Kidney (tissue), 14 donors: ENCODE data around the gene ARL14. TPM values are rescaled to one million over a fixed set of nuclear protein-coding genes. Genes with fewer than 3 reads are reported as not detected.

Experiments
- DNase-seq, 5 donors: peaks; one replicate each; pipeline ENCODE4 v3.0.0-alpha.2; 2013 to 2020
- FAIRE-seq: peaks from 2 replicates; lab custom pipeline; 2012; peaks lifted over from hg19 to GRCh38; lab: Jason Lieb, UNC
- H3K27ac ChIP-seq, 2 donors: one replicate each; pipeline ENCODE4 v1.7.0; 2013; ENCODE audit warnings: low read depth in 2 of 2, low read length in 2 of 2, inconsistent platforms in 1 of 2
- H3K27me3 ChIP-seq: one replicate; pipeline ENCODE4 v1.7.1; 2013; ENCODE audit warnings: low read length, inconsistent platforms; ENCODE audit not compliant: control insufficient read depth, insufficient read depth
- H3K36me3 ChIP-seq, 3 donors: one replicate each; pipeline versions ENCODE4 v1.7.0 to v1.7.1; 2013; ENCODE audit warnings: low read length in 3 of 3, control low read depth in 1 of 3, inconsistent platforms in 1 of 3; ENCODE audit not compliant: insufficient read depth in 3 of 3, control insufficient read depth in 2 of 3
- H3K4me1 ChIP-seq, 3 donors: one replicate each; pipeline versions ENCODE4 v1.7.0 to v1.7.1; 2013; ENCODE audit warnings: low read length in 3 of 3, inconsistent platforms in 1 of 3, low read depth in 1 of 3; ENCODE audit not compliant: control insufficient read depth in 2 of 3, insufficient read depth in 2 of 3
- H3K4me3 ChIP-seq, 3 donors: one replicate each; pipeline versions ENCODE4 v1.7.0 to v1.8.1; 2013; ENCODE audit warnings: low read length in 3 of 3, control low read depth in 1 of 3, inconsistent platforms in 1 of 3
- H3K9ac ChIP-seq, 3 donors: one replicate each; pipeline versions ENCODE4 v1.7.0 to v1.7.1; 2013; ENCODE audit warnings: low read length in 3 of 3, control low read depth in 1 of 3, inconsistent platforms in 1 of 3
- H3K9me3 ChIP-seq, 3 donors: one replicate each; pipeline versions ENCODE4 v1.7.0 to v1.7.1; 2013; ENCODE audit warnings: low read length in 3 of 3, control low read depth in 1 of 3, inconsistent platforms in 1 of 3; ENCODE audit not compliant: control insufficient read depth in 2 of 3, insufficient read depth in 1 of 3
- CTCF ChIP-seq: IDR thresholded peaks from 3 replicates; pipeline ENCODE4 v1.5.1; 2012; ENCODE audit warnings: mild to moderate bottlenecking, moderate library complexity, borderline replicate concordance; ENCODE audit not compliant: insufficient read depth; ENCODE audit errors: extremely low read depth
- intact Hi-C: fragments of 100-400 bp; cut with DNase I; formaldehyde crosslinking; loops from one replicate; pipeline ENCODE4 v1.11.1; 2022
- polyA plus RNA-seq: library from polyadenylated mRNA; stranded (reverse); fragments of 350-450 nt; fragmentation: Illumina TruSeq; extraction: RNeasy Lipid Tissue Mini Kit (QIAGEN cat#74804); gene quantifications from one replicate; pipeline ENCODE4 v1.2.3, GENCODE V29; 2014; ENCODE audit warnings: low read depth, low replicate concordance; ENCODE audit not compliant: insufficient read depth
- total RNA-seq: library from RNA; stranded (reverse); fragmentation: NEBNext Ultra II Directional; extraction: Animal tissue kit (Norgen Biotek cat#: 25700); gene quantifications from one replicate; pipeline ENCODE4 v1.2.1, GENCODE V29; 2021
- donor health status: control.
- donor health status: control.
- donor health status: control.
- donor health status: control.
- donor health status: control.
- donor health status: DM: yes; HTN: yes; CAD: no.
- donor health status: Normal renal cell carcinoma (clear cell type).

Gene ARL14
- total and polyA plus RNA-seq, 2 donors from 2014 or later, result 0.31 TPM; not detected in 1

GRCh38 chr3:160635213-160635612 lies 41.7 kb upstream of the ARL14 start:
- no peak overlapping the region for H3K27ac ChIP-seq
- FAIRE-seq (no peak), DNase-seq (no peak)
- no peaks in the 10 kb centered on the region for H3K36me3 ChIP-seq
- no peaks in the 10 kb centered on the region for H3K4me1 ChIP-seq
- H3K27me3 ChIP-seq, result no peaks in the 10 kb centered on the region
- intact Hi-C loops, result no loop called here
- no peak overlapping the region for H3K4me3 ChIP-seq
- no peak for TF ChIP-seq CTCF
- no peaks in the 10 kb centered on the region for H3K9me3 ChIP-seq
- H3K9ac ChIP-seq, result no peak overlapping the region

GRCh38 chr3:160637086-160637485 lies 39.9 kb upstream of the ARL14 start:
- FAIRE-seq (no peak), DNase-seq (no peak)
- Histone ChIP-seq H3K27ac (no peak overlapping the region), H3K4me1 (no peaks in the 10 kb centered on the region), H3K9ac (no peak overlapping the region), H3K4me3 (no peak overlapping the region), H3K36me3 (no peaks in the 10 kb centered on the region), H3K9me3 (no peaks in the 10 kb centered on the region), H3K27me3 (no peaks in the 10 kb centered on the region)
- TF ChIP-seq CTCF, result no peak
- intact Hi-C loops, result no loop called here

GRCh38 chr3:160638184-160638583 lies 38.8 kb upstream of the ARL14 start:
- no peak for DNase-seq
- Histone ChIP-seq H3K9me3 (no peaks in the 10 kb centered on the region), H3K4me1 (no peaks in the 10 kb centered on the region), H3K36me3 (no peaks in the 10 kb centered on the region), H3K4me3 (no peak overlapping the region), H3K27me3 (no peaks in the 10 kb centered on the region), H3K27ac (no peak overlapping the region), H3K9ac (no peak overlapping the region)
- FAIRE-seq, result no peak
- TF ChIP-seq CTCF, result no peak
- intact Hi-C loops, result no loop called here

- FAIRE-seq, result no peak
- intact Hi-C loops, result no loop called here
- no peak overlapping the region for H3K27ac ChIP-seq
- H3K4me3 ChIP-seq, result no peak overlapping the region
- no peak for TF ChIP-seq CTCF
- no peaks in the 10 kb centered on the region for H3K9me3 ChIP-seq
- DNase-seq, result peak in 3 of 5 donors; percentile 16 to 55 (median 44)
- H3K4me1 ChIP-seq, result no peaks in the 10 kb centered on the region
- H3K9ac ChIP-seq, result no peak overlapping the region
- H3K27me3 ChIP-seq, result no peaks in the 10 kb centered on the region
- no peaks in the 10 kb centered on the region for H3K36me3 ChIP-seq
Observed at GRCh38 chr3:160641665-160642309, 35.2 kb upstream of the ARL14 start.
